Jurkat, Clone E6-1 (cell line): Measurements from ENCODE around the gene ROR2.
"Not testable (repeated sequence)": the region's sequence is repeated elsewhere in the genome, so short reads cannot be mapped to it uniquely, and the experiment has no call there.

Experiments
- DNase-seq: peaks from one replicate; pipeline ENCODE4 v3.0.0-alpha.2; 2011; ENCODE audit warnings: low read depth, low spot score
- H3K4me3 ChIP-seq: 2 replicates; pipeline ENCODE4 v1.5.1; 2011; ENCODE audit warnings: mild to moderate bottlenecking, low read length, control low read depth, moderate library complexity

Gene ROR2

DNA sequence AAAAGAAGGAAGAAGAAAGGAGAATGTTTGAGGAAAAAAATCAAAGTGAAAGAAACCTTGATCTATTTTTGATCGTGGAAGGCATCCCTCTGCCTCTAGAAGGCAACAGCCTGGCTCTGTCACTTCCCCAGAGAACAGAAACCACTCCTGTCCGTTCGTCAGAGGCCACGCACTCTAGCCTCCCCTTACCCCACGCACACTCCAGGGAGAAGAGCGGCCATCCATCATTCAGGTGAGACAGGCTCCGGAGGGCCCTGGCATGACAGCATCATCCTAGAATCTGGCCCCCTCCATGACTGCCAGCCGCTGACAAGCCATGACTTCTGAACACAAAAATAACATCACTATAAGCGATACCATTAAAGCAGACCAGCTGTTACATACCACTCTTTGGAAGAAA is 135.8 kb downstream of the ROR2 start:
- DNase-seq = no peak
- H3K4me3 ChIP-seq = no peak overlapping the region

DNA sequence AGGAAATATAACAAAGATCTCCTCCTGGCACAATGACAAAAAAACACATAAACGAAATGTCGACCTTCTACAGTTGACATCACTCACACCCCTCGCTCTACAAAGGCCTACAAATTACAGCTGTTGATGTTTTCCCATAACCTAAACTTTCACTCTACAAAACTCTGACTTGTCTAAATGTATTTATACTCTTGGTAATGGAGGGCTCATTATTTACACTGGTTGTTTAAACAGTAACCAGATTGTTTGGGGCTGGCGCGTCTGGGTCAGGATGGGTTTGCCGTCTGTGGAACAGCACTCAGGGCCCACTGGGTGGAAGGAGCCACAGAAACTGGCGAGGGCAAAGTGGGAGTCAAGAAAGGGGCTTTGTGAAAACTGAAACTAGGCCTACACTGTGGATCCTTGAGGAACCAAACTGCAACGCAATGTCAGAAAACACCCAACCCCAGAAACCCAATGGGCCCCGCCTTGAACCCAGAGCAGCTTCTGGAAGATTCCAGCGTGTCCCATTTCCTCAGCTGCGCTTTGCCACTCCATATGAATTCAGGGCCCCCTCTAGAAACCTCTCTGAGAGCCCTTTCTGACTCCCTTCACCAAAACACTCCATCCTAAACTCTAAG is 136.7 kb downstream of the ROR2 start:
- no peak for DNase-seq

DNA sequence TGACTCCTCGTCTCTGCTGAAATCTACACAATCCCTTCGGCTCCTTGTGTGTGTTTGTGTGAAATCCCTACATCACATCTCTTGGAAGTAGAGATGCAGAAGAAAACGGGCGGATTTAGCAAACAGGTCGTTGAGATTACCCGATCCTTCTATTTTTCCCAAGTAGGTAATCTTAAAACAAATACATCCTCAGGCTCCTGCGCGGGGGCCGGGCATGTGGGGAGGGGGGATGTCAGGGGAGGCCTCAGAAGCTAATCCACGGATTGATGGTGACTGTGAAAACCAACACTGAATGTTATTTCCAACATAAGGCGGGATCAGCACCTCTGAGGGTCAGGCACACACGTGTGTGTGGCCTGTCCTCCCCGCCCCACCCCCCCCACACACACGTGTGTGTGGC is 137.8 kb downstream of the ROR2 start:
- no peak overlapping the region for H3K4me3 ChIP-seq
- DNase-seq = no peak

More for the DNA sequence above, 136.7 kb downstream of the ROR2 start:
- H3K4me3 ChIP-seq = no peak overlapping the region

DNA sequence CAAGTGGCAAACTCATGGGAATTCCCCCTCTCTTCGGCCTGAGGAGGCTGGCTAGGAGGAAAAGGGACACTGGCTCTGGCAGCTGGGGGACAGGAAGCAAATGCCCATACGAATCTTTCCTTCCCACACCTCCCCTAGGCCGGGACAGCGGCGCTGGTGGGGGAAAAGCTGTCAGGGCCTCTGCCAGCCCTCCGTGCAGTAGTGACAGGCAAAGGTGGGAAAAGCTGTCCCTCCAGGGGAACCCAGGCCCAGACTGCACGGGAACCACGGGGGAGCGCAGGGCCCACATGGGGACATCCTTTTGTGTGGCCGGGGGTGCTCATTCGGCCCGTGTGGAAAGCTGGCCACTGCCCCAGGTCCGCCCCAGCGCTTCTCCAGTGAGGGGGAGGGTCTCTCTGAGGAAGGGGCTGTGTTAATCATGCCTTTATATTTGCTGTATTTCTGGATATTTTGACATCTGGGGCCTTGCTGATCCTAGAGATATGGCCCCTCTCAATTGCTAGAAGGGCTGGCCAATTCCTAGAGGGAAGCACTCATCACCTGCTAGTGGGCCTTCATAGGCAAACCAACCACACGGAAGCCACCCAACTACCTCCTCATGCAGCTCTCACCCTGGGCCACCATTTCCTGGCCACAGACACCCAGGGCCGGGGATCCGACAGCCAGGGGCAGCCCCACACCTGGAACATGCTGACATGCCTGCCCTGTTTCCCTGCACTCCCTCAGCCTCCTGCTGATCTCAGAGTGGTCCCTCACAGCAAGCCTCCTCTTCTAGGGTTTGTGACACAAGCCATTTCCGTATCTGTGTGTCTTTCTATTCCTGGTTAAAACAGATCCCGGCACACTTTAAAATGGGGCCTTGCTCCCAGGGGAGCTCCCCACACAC is 138.8 kb downstream of the ROR2 start:
- H3K4me3 ChIP-seq = no peak overlapping the region
- DNase-seq = no peak

DNA sequence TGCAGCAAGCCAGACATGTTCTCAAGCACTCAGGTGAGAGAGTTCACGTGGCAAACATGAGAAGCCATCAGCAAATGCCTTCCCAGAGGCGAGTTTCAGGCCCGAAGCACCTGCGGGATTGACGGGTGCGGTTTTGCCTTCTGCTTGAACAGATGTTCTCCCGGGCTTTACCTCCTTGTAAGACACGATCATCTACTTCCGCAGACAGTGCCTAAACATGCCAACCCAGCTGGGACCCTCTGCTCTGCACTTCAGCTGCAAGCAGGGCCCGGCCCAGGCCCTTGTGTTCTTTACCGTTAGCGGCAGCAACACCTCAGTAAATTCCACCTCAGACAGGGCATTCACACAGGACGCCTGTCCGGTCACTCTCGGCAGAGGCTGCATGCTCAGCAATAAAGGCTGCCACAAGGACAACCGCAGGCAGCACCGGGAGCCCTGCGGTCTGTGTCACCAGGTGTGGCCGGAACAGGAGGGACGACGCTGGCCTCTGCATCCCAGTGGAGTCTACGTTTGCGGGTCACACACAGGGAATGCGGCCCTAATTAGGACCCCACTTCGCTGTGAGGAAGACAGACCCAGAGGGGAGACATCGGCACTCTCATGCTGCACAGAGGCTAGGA is 139.6 kb downstream of the ROR2 start:
- H3K4me3 ChIP-seq = no peak overlapping the region
- DNase-seq = no peak

DNA sequence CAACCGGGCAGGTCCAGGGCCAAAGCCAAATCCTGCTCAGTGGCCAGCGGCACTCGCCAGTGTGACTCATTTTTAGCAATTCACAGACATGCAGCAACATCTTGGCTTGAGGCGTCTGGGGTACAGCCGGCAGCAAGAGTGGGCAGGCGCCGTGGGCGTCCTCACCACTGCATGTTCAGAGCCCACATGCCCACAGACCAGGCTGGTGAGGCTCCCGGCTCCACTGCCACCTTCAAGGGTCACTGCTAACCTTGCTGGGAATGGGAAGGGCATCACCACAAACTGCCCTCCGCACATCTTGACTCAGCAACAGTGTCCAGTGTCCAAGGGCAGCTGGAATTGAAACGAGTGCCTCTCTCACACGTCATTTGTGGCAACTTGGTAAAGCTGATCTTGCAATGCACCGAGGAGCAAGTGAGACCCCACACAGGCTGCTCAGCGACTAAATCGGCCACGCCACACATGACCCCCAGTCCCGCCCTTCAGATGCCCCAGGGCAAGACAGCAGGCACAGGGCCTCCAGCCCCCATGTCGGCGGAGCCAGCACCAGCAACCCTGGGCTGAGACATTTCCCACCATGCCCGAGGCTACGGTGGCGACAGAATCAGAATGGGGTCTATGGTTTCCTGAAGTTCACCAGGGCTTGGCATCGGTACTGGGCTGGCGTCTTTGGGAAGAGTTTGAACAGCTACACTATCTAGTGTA is 140.3 kb downstream of the ROR2 start:
- no peak for DNase-seq
- H3K4me3 ChIP-seq = no peak overlapping the region

DNA sequence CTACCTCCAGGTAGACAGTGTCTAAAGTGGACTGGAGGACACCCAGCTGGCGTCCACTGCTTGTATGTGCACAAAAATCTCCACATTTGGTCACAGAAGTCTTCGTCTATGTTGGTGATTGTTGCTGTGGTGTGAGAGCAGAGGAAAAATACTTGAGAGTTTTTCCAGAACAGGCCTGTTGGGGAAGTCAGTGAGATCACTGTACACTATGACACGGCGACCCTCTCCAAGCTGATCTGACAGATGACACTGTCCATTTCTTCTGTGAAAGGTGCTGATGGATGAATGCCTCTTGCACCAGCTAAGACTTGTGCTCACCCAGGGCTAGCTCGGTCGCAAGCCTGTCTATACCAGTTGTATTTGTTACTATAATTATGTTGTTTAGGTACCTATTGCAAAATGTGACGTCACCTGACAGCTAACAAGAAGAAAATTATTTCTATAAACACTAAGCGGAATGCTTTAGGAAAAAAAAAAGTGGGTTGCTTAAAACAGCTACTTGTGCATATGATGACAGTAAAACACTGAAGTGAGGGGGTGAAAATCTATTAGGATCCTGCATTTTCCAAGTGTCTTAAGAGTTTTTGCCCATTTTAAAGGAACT is 142.3 kb downstream of the ROR2 start:
- no peak overlapping the region for H3K4me3 ChIP-seq
- DNase-seq = no peak

DNA sequence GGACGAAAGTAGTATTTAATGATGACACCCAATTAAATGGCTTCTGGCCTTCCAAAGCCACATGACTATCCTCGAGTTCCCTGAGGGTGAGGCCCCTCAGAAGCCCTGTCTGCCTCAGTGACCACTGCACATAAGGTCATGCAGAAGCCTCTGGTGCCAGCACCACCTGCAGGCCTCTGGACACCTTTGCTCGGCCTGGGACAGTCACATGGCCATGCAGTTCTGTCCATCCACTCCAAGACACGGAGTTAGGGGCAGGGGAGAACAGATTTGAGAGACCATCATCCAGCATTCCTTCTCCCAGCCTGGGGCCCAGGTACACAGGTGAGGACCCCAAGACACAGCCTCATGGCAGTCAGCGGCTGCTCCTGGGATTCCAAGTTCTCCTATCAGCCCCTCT is 145.0 kb downstream of the ROR2 start:
- no peak overlapping the region for H3K4me3 ChIP-seq
- no peak for DNase-seq

DNA sequence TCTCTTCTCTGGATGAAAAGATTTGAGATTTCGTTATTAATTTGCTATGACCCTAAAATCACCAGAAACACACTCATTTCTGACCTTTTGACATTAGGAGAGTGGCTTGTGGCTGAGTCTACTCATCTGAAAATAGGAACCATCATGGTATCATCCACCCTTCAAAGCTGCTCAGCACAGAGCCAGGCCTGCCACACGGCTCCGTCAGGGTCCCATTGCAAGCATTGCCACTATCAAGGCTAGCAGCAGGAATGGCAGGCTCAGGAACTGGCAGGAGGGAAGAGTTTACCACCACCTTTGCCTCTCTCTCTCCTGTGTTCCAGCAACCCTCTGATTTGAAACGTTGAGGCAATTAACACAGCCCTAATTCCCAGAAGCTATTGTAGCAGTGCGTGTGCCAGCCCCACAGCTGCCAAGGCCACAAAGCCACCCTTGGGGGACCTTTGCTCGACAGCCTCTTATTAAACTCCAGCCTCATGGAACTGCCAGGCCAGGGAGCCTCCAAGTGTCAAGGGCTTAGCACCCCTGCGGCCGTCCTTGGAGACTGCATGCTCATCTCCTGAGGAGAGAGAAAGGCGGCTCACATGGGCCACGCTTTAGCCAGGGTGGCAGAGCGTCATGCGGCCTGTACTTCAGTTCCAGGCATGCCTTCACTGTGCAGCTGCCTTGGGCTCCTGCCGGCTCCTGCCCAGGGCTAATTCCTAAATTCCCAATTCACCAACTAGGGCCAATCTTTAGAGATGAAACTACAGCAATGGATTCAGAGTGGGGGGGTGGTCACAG is 145.9 kb downstream of the ROR2 start:
- no peak for DNase-seq
- no peak overlapping the region for H3K4me3 ChIP-seq

DNA sequence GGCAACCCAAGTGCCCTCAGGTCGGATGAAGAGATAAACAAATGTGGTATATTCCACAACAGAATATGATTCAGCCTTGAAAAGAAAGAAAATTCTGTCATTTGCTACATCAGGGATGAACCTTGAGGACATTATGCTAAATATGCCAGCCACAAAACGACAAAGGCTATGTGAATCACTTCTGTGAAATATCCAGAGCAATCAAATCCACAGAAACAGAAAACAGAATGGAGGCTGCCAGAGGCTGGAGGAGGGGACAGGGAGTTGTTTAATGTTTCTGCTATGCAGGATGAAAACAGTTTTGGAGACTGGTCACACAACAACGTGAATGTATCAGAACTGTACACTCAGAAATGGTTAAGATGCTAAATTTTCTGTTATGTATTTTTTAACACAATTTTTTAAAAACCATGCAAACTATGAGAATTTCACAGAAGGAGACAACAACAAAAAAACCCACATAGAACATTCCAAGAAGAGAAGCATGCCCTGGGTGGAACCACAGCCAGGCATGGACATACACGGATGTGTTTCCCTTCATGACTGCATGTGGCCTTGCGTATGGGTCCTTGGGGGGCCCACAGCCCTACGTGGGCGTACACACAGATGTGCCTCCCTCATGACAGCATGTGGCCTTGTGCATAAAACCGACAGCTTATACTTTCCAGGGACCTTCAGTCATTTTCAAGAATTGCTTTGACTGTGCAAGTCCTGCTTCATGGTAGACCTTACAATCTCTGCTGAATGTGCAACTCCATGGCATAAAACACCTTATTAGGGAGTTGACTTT is 146.7 kb downstream of the ROR2 start:
- no peak overlapping the region for H3K4me3 ChIP-seq
- DNase-seq = no peak

DNA sequence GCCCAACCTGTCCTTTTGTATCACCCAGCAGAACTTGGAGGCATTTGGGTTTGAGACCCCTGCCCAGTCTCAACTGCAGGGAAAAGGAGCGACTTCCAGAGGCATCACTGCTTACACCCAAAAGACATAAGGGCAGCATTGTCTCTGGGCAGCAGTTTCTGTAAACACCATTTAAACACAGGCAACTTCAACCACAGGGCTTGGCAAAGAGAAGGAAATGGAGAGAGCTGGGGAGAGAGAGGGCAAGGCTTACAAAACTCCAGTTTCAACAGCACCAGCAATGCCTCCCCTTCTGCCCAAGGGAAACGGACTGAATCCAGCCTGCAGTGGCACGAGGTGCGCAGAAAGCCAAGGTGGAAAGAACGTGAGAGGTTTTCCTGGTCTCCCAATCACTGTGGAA is 147.6 kb downstream of the ROR2 start:
- H3K4me3 ChIP-seq = no peak overlapping the region
- no peak for DNase-seq

DNA sequence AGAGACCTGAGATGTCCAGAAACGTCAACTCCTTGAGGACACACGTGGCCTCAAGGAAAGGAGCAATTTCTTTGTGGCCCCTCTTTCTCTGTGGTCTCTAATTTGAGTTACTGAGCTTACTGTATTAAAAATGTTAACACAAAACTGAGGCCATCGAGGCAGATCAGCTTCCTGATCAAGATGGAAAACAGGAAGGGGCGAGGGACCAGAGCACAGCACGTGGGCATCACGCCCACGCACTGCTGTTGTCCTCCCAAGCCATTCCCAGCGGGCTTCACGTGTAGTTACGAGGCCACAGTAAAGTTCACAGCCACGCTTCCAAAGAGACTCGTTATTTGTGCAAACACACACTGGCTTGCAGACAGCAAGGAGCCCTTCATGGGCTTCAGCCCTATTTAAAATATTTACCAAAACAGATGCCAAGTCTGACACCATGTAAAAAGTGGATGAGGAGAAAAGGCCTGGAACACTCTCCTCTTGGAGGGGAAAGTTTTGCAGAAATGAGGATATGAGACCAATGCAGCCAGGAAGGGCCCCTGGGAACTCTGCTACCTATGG is 149.5 kb downstream of the ROR2 start:
- H3K4me3 ChIP-seq = no peak overlapping the region
- DNase-seq = no peak

DNA sequence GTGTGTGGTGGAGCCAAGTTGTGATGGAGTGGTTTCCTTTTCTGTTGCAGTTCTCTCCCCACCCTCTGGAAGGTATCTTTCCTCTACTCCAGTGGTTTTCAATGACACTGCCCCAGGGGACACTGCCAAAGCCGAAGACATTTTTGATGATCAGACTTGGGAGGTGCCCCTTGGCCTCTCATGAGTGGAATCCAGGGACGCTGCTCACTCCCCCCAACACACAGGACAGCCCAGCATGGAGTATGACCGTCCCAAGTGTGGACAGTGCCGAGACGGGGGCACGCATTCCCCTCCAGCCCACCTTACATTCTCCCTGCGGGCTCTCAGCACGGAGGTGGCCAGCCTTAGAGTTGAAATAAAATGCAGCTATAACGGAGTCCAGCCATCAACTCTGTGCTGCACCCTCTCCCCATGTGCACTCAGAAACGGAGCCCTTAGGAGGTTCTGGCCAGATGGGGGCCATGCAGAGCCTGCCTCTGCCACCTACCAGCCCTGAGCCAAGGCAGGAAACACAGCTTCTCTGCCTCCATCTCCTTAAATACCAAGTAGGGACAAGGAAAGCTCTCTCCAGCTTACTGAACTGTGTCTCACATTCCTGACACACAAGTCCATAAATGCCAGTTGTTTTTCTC is 150.8 kb downstream of the ROR2 start:
- DNase-seq = no peak

DNA sequence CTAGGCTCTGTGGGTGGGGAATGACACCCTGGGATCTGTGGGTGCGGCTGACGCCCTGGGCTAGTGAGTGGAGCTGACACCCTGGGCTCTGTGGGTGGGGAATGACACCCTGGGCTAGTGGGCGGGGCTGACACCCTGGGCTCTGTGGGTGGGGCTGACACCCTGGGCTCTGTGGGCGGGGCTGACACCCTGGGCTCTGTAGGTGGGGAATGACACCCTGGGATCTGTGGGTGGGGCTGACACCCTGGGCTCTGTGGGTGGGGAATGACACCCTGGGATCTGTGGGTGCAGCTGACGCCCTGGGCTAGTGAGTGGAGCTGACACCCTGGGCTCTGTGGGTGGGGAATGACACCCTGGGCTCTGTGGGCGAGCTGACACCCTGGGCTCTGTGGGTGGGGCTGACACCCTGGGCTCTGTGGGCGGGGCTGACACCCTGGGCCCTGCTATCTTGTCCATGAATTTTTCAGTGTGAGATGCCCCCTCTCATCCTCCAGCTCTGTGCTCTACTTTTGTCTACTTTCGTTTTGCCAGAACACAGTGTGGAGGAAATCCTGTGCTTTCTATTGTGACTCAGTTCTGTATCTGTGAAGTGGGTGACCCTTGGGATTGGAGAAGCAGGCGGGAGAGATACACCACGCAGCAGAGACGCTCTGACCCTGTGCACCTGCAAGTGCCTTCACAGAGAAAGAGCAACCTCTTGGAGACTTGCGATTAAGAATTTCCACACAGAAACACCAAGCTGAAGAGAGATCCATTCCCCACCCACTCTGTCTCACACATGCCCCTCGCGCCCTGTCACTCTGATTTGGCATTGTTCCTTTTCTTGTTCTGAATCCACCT is 151.5 kb downstream of the ROR2 start:
- H3K4me3 ChIP-seq = peak overlapping the region; percentile 8
- not testable (repeated sequence) for DNase-seq

More for the DNA sequence above, 150.8 kb downstream of the ROR2 start:
- peak overlapping the region; percentile 8; the same call in 1 of the 2 replicates for H3K4me3 ChIP-seq

DNA sequence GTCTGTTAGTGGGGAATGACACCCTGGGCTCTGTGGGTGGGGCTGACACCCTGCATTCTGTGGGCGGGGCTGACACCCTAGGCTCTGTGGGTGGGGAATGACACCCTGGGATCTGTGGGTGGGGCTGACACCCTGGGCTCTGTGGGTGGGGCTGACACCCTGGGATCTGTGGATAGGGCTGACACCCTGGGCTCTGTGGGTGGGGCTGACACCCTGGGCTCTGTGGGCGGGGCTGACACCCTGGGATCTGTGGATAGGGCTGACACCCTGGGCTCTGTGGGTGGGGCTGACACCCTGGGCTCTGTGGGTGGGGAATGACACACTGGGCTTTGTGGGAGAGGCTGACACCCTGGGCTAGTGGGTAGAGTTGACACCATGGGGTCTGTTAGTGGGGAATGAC is 152.5 kb downstream of the ROR2 start:
- not testable (repeated sequence) for DNase-seq, H3K4me3 ChIP-seq

DNA sequence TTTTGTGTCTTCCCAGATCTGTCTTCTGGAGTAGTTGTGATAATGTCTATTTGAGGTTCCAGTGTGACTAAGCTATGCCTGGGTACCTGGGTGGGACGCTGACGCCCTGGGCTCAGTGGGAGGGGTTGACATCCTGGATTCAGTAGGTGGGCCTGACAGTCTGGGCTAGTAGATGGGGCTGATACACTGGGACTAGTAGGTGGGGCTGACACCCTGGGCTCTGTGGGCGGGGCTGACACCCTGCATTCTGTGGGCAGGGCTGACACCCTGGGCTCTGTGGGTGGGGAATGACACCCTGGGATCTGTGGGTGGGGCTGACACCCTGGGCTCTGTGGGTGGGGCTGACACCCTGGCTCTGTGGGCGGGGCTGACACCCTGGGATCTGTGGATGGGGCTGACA is 153.5 kb downstream of the ROR2 start:
- DNase-seq, H3K4me3 ChIP-seq: not testable (repeated sequence)
